22Rv1 (cell line): Measurements from ENCODE around the gene ZFP36.

Experiments
- H3K27ac ChIP-seq: fragments of 450-650 bp; 2 replicates; pipeline ENCODE4 v1.5.1; 2017
- ZFX ChIP-seq: fragments of 450-650 bp; IDR thresholded peaks from 2 replicates; pipeline ENCODE4 v1.6.1; 2017; ENCODE audit warnings: antibody characterized with exemption, borderline replicate concordance
- TF ChIP-seq, protein P1 (sequence below): fragments of 450-650 bp; IDR thresholded peaks from 2 replicates; pipeline ENCODE4 v1.5.1; 2017; ENCODE audit warnings: mild to moderate bottlenecking

ZFP36 gene

DNA sequence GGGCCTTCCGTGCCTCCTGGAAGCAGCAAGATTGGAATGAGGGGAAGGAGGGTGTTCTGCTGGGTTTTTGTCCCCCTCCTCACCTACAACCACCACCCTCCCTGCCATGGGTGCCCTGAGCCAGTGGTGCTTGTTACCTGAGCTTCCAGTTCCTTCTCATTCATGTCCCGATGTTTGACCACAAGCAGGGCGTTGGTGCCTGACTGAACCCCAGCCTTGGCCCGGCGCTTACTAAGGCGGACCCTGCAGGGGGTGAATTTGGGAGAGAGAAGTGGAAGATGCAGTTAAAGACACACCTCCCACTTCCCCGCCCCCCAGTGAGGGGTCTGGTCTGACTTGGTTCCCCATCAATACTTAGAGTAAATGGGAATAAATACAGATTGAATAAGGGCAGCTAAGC lies 20.1 kb upstream of the ZFP36 start:
- TF ChIP-seq ZFX: no peak
- TF ChIP-seq, protein P1, sequence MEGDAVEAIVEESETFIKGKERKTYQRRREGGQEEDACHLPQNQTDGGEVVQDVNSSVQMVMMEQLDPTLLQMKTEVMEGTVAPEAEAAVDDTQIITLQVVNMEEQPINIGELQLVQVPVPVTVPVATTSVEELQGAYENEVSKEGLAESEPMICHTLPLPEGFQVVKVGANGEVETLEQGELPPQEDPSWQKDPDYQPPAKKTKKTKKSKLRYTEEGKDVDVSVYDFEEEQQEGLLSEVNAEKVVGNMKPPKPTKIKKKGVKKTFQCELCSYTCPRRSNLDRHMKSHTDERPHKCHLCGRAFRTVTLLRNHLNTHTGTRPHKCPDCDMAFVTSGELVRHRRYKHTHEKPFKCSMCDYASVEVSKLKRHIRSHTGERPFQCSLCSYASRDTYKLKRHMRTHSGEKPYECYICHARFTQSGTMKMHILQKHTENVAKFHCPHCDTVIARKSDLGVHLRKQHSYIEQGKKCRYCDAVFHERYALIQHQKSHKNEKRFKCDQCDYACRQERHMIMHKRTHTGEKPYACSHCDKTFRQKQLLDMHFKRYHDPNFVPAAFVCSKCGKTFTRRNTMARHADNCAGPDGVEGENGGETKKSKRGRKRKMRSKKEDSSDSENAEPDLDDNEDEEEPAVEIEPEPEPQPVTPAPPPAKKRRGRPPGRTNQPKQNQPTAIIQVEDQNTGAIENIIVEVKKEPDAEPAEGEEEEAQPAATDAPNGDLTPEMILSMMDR: no peak
- H3K27ac ChIP-seq: no peak overlapping the region

GRCh38 chr19:39388657-39389056 lies 18.0 kb upstream of the ZFP36 start:
- no peak overlapping the region for H3K27ac ChIP-seq
- TF ChIP-seq, protein P1: no peak
- TF ChIP-seq ZFX: no peak

- TF ChIP-seq, protein P1: no peak
- TF ChIP-seq ZFX: no peak
Observed at GRCh38 chr19:39389631-39390414, 16.8 kb upstream of the ZFP36 start.

DNA sequence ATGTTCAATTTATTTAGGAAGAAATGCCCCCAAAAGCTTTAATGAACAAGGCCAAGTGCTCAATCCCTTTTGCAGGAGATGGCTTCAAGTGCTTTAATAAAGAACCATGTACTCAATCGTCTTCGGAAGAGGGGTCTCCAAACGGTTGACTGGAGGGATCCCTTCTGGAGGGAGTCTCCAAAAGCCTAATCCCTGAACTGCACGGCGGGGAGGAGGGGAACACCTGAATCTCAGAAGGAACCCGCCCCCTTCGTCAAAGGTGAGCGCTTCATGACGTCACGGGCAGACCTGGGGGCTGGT lies 16.2 kb upstream of the ZFP36 start:
- peak overlapping the region; percentile 91 for H3K27ac ChIP-seq
- TF ChIP-seq, protein P1: no peak
- no peak for TF ChIP-seq ZFX

More at GRCh38 chr19:39389631-39390414, 16.8 kb upstream of the ZFP36 start:
- H3K27ac ChIP-seq: peak overlapping the region; percentile 91

- peak within 1 kb of the TSS; percentile 91 for H3K27ac ChIP-seq
- no peak for TF ChIP-seq ZFX
- TF ChIP-seq, protein P1: no peak
Observed at GRCh38 chr19:39390751-39391437, 15.8 kb upstream of the ZFP36 start, which contains the start of the genes MED29 and PAF1. MED29 (plus strand) TSS chr19:39391378; CDS start chr19:39391423, 45 bp downstream. PAF1 (minus strand) TSS chr19:39391106; CDS start chr19:39390864, 242 bp downstream.

DNA sequence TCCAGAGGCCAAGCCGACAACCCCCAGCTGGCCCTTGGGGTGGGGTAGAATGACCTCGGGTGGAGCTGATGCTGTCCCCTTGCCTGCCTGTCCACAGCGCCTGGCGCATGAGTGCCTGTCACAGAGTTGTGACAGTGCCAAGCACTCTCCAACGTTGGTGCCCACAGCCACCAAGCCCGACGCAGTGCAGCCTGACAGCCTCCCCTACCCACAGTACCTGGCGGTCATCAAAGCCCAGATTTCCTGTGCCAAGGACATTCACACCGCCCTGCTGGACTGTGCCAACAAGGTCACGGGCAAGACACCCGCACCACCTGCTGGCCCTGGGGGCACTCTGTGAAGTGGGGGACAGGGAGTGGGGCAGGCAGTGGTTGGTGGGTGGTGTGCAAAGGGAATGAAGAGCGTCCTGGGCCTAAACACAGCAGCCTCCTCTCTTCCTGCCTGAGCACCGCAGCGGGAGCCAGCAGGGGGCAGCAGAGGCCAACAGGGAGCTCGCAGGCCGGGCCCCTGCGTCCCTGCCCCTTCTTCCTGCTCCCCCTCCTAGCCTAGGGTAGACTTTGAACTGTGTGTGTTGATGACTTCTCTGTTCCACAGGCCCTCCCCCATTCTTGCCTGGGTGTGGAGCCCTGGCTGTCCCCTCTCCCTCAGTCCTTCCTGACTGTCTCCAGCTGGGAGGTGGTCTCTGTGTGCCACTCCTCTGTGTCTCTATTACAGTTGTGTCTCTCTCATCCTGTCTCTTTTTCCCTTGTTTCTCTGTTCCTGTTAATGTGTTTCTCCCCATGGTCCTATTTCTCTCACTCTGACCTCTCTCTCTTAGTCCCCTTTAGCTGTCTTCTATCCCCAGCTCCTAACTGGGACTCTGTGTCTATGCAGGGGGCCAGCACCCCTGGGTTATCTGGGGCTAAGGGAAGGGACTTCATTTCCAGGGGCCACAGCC lies 9.0 kb upstream of the ZFP36 start:
- peak overlapping the region; percentile 36 for H3K27ac ChIP-seq
- TF ChIP-seq, protein P1: peak; percentile 97
- no peak for TF ChIP-seq ZFX
